ENCODE data around the gene DLL3.

- TF ChIP-seq, protein P1, sequence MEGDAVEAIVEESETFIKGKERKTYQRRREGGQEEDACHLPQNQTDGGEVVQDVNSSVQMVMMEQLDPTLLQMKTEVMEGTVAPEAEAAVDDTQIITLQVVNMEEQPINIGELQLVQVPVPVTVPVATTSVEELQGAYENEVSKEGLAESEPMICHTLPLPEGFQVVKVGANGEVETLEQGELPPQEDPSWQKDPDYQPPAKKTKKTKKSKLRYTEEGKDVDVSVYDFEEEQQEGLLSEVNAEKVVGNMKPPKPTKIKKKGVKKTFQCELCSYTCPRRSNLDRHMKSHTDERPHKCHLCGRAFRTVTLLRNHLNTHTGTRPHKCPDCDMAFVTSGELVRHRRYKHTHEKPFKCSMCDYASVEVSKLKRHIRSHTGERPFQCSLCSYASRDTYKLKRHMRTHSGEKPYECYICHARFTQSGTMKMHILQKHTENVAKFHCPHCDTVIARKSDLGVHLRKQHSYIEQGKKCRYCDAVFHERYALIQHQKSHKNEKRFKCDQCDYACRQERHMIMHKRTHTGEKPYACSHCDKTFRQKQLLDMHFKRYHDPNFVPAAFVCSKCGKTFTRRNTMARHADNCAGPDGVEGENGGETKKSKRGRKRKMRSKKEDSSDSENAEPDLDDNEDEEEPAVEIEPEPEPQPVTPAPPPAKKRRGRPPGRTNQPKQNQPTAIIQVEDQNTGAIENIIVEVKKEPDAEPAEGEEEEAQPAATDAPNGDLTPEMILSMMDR (IDR thresholded peaks at IDR 0.05), result no peak
- TF ChIP-seq POLR2A (IDR thresholded peaks at IDR 0.05), result no peak
Measured at GRCh38 chr19:39550197-39550596, 51.5 kb downstream of the DLL3 start.
